Measurements from ENCODE around the gene DUSP15.

Gene DUSP15

DNA sequence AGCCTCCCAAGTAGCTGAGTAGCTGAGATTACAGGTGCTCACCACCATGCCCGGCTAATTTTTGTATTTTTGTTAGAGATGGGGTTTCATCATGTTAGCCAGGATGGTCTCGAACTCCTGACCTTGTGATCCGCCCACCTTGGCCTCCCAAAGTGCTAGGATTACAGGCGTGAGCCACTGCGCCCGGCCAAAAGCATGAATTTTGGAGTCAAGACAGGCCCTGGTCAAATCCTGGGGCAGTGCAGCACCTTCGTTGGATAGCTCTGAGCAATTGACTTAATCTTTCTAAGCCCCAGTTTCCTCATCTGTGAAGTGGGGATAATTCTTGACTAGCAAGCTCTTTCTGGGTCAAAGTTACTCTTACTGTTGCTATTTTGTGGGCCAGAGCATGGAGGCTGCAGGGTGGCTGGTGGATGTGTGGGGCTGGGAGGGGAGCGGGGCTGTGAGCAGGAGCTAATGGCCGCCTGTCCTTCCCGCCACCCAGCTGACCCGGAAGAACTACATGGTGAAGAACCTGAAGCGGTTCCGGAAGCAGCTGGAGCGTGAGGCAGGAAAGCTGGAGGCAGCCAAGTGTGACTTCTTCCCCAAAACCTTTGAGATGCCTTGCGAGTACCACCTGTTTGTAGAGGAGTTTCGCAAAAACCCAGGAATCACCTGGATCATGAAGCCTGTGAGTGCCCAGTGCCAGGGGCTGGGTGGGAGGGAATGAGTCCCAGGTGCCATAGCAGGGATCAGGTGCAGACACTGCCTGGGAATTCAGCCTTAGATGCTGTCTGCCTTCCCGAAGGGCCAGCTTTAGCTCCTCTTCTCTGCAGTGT, 39.1 kb upstream of the DUSP15 start:
- Histone ChIP-seq H3K4me3 (ENCODE audit: low read depth in 1 of 2, low read length in 2 of 2) (no peak overlapping the region), H3K27me3 (ENCODE audit: control insufficient read depth in 1 of 2, insufficient read depth in 2 of 2, low read length in 2 of 2) (no peaks in the 10 kb centered on the region), H3K4me1 (ENCODE audit: control insufficient read depth in 1 of 2, insufficient read depth in 2 of 2, low read length in 2 of 2) (no peaks in the 10 kb centered on the region), H3K9ac (ENCODE audit: low read depth in 1 of 2, low read length in 2 of 2) (no peak overlapping the region), H3K27ac (ENCODE audit: low read depth, low read length) (no peak overlapping the region), H3K9me3 (ENCODE audit: control insufficient read depth in 1 of 2, low read length in 2 of 2) (no peaks in the 10 kb centered on the region), H3K36me3 (ENCODE audit: control insufficient read depth in 1 of 2, insufficient read depth in 2 of 2, low read length in 2 of 2) (no peaks in the 10 kb centered on the region)

DNA sequence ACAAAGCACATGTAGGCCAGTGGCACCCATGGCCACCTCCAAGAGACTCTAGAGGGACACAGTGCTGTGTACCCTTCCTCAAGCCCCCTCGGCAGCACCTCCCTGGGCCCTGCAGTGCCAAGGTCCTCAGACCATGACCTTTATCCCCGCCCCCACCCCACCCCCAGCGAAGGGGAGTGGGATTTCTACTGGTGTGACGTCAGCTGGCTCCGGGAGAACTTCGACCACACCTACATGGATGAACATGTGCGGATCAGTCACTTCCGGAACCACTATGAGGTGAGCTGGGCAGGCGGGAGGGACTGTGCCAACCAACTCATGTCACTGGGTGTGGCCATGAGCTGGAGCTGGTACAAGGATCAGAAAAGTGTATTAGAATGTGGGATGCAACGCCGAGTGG, 38.1 kb upstream of the DUSP15 start:
- Histone ChIP-seq H3K4me3 (ENCODE audit: low read depth in 1 of 2, low read length in 2 of 2) (no peak overlapping the region), H3K36me3 (ENCODE audit: control insufficient read depth in 1 of 2, insufficient read depth in 2 of 2, low read length in 2 of 2) (no peaks in the 10 kb centered on the region), H3K9me3 (ENCODE audit: control insufficient read depth in 1 of 2, low read length in 2 of 2) (no peaks in the 10 kb centered on the region), H3K4me1 (ENCODE audit: control insufficient read depth in 1 of 2, insufficient read depth in 2 of 2, low read length in 2 of 2) (no peaks in the 10 kb centered on the region), H3K27me3 (ENCODE audit: control insufficient read depth in 1 of 2, insufficient read depth in 2 of 2, low read length in 2 of 2) (no peaks in the 10 kb centered on the region), H3K27ac (ENCODE audit: low read depth, low read length) (no peak overlapping the region), H3K9ac (ENCODE audit: low read depth in 1 of 2, low read length in 2 of 2) (no peak overlapping the region)

DNA sequence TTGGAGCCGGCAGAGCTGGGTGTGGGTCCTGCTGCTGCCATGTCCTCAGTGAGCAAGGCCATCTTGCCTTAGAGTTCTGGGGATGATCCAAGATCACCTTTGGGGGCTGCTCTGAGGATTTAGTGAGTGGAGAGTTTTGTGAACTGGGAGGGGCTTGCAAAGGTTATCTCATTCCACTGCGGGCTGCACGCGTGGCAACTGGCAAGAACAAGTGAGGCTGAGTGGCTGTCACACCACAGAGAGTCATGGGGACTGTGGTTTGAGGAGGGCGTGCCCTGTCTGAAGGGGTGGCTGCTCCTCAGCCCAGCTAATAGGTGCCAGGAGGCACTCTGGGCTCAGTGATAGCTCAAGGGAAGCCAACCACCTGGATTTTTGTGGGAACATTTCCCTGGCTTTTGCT, 37.7 kb upstream of the DUSP15 start:
- H3K4me1 ChIP-seq (ENCODE audit: control insufficient read depth in 1 of 2, insufficient read depth in 2 of 2, low read length in 2 of 2) = no peaks in the 10 kb centered on the region
- H3K9me3 ChIP-seq (ENCODE audit: control insufficient read depth in 1 of 2, low read length in 2 of 2) = no peaks in the 10 kb centered on the region
- H3K27ac ChIP-seq (ENCODE audit: low read depth, low read length) = no peak overlapping the region
- H3K27me3 ChIP-seq (ENCODE audit: control insufficient read depth in 1 of 2, insufficient read depth in 2 of 2, low read length in 2 of 2) = no peaks in the 10 kb centered on the region
- H3K4me3 ChIP-seq (ENCODE audit: low read depth in 1 of 2, low read length in 2 of 2) = no peak overlapping the region
- no peaks in the 10 kb centered on the region for H3K36me3 ChIP-seq (ENCODE audit: control insufficient read depth in 1 of 2, insufficient read depth in 2 of 2, low read length in 2 of 2)
- H3K9ac ChIP-seq (ENCODE audit: low read depth in 1 of 2, low read length in 2 of 2) = no peak overlapping the region

DNA sequence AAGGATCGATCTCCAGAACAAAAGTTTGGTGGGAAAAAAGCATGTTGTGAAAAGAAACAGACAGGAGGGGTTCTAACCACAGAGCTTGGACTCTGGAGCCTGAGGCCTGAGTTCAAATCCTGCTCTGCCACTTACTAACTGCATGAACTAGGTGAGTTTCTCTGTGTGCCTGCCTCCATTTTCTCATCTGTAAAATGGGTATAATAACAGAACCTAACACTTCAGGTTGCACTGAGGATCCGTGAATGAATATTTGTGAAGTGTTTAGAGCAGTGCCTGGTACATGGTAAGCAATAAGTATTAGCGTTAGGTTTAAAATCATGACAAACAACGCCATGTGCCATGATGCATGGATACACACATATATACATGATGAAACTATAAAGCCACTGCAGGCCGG, 36.7 kb upstream of the DUSP15 start:
- Histone ChIP-seq H3K4me1 (ENCODE audit: control insufficient read depth in 1 of 2, insufficient read depth in 2 of 2, low read length in 2 of 2) (no peaks in the 10 kb centered on the region), H3K9ac (ENCODE audit: low read depth in 1 of 2, low read length in 2 of 2) (no peak overlapping the region), H3K27me3 (ENCODE audit: control insufficient read depth in 1 of 2, insufficient read depth in 2 of 2, low read length in 2 of 2) (no peaks in the 10 kb centered on the region), H3K4me3 (ENCODE audit: low read depth in 1 of 2, low read length in 2 of 2) (no peak overlapping the region), H3K36me3 (ENCODE audit: control insufficient read depth in 1 of 2, insufficient read depth in 2 of 2, low read length in 2 of 2) (no peaks in the 10 kb centered on the region), H3K27ac (ENCODE audit: low read depth, low read length) (no peak overlapping the region), H3K9me3 (ENCODE audit: control insufficient read depth in 1 of 2, low read length in 2 of 2) (no peaks in the 10 kb centered on the region)

DNA sequence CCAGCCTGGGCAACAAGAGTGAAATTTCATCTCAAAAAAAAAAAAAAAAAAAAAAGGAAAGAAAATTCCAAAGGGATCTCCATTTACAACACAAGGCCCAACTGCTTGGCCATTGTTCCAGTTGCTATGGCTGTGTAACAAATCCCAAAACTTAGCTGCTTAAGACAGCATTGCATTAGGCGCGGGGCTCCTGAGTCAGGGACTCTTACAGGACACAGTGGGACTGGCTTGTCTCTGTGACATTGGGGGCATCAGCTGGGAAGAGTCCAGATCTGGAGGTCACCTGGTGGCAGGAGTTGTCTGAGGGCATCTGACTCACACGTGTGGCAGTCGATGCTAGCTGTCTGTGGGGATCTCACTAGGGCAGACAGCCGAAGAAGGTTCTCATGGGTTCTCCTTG, 35.7 kb upstream of the DUSP15 start:
- H3K4me3 ChIP-seq (ENCODE audit: low read depth in 1 of 2, low read length in 2 of 2) = no peak overlapping the region
- H3K9ac ChIP-seq (ENCODE audit: low read depth in 1 of 2, low read length in 2 of 2) = no peak overlapping the region
- H3K36me3 ChIP-seq (ENCODE audit: control insufficient read depth in 1 of 2, insufficient read depth in 2 of 2, low read length in 2 of 2) = no peaks in the 10 kb centered on the region
- no peaks in the 10 kb centered on the region for H3K27me3 ChIP-seq (ENCODE audit: control insufficient read depth in 1 of 2, insufficient read depth in 2 of 2, low read length in 2 of 2)
- H3K27ac ChIP-seq (ENCODE audit: low read depth, low read length) = no peak overlapping the region
- H3K4me1 ChIP-seq (ENCODE audit: control insufficient read depth in 1 of 2, insufficient read depth in 2 of 2, low read length in 2 of 2) = no peaks in the 10 kb centered on the region
- no peaks in the 10 kb centered on the region for H3K9me3 ChIP-seq (ENCODE audit: control insufficient read depth in 1 of 2, low read length in 2 of 2)

DNA sequence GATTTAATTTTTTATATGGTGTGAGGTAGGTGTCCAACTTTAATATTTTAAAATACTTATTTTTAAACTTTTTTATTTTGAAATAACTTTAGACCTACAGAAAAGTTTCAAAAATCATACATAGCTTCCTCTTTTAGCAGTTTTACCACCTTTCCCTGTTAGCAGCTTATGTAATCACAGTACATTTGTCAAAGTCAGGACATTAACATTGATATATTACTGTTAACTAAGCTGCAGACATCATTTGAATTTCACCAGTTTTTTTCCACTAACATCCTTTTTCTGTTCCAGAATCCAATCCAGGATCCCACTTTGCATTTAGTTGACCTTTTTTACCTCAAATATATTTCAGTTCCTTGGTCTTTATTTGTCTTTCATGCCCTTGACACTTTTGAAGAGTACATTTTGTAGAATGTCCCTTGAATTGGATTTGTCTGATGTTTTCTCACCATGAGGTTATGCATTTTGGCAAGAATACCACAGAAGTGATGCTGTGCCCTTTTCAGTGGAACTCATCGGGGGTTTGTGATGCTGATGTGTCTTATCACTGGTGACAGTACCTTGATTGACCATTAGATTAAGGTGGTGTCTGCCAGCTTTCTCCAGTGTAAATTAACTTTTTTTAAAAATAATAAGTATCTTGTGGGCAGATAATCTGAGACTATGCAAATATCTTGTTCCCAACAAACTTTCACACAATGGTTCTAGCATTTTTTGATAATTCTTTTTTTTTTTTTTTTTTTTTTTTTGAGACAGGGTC, 33.5 kb upstream of the DUSP15 start:
- H3K4me1 ChIP-seq (ENCODE audit: control insufficient read depth in 1 of 2, insufficient read depth in 2 of 2, low read length in 2 of 2) = no peaks in the 10 kb centered on the region
- no peaks in the 10 kb centered on the region for H3K27me3 ChIP-seq (ENCODE audit: control insufficient read depth in 1 of 2, insufficient read depth in 2 of 2, low read length in 2 of 2)
- no peaks in the 10 kb centered on the region for H3K36me3 ChIP-seq (ENCODE audit: control insufficient read depth in 1 of 2, insufficient read depth in 2 of 2, low read length in 2 of 2)
- no peak overlapping the region for H3K9ac ChIP-seq (ENCODE audit: low read depth in 1 of 2, low read length in 2 of 2)
- no peak overlapping the region for H3K4me3 ChIP-seq (ENCODE audit: low read depth in 1 of 2, low read length in 2 of 2)
- no peak overlapping the region for H3K27ac ChIP-seq (ENCODE audit: low read depth, low read length)
- no peaks in the 10 kb centered on the region for H3K9me3 ChIP-seq (ENCODE audit: control insufficient read depth in 1 of 2, low read length in 2 of 2)

DNA sequence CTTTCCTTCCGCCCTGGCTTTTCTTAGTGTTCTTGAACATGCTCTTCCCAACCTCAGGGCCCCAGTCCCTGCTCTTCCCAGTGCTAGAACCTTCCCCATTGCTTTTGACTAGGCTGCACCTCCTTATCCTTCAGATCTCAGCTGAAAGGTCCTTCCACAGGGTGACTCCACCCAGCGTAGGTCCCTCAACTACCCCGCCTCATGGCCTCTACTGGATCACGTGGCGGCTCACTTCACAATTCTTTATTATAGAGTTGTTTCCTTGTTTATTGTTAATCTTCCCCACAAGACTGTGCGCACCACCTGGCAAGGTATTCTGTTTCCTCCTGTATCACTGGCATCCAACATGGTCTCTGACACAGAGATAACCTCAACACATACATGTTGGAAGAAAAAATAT, 31.3 kb upstream of the DUSP15 start:
- H3K4me3 ChIP-seq (ENCODE audit: low read depth in 1 of 2, low read length in 2 of 2) = no peak overlapping the region
- no peak overlapping the region for H3K27ac ChIP-seq (ENCODE audit: low read depth, low read length)
- no peaks in the 10 kb centered on the region for H3K27me3 ChIP-seq (ENCODE audit: control insufficient read depth in 1 of 2, insufficient read depth in 2 of 2, low read length in 2 of 2)
- H3K4me1 ChIP-seq (ENCODE audit: control insufficient read depth in 1 of 2, insufficient read depth in 2 of 2, low read length in 2 of 2) = no peaks in the 10 kb centered on the region
- H3K9ac ChIP-seq (ENCODE audit: low read depth in 1 of 2, low read length in 2 of 2) = no peak overlapping the region
- H3K9me3 ChIP-seq (ENCODE audit: control insufficient read depth in 1 of 2, low read length in 2 of 2) = no peaks in the 10 kb centered on the region
- no peaks in the 10 kb centered on the region for H3K36me3 ChIP-seq (ENCODE audit: control insufficient read depth in 1 of 2, insufficient read depth in 2 of 2, low read length in 2 of 2)

DNA sequence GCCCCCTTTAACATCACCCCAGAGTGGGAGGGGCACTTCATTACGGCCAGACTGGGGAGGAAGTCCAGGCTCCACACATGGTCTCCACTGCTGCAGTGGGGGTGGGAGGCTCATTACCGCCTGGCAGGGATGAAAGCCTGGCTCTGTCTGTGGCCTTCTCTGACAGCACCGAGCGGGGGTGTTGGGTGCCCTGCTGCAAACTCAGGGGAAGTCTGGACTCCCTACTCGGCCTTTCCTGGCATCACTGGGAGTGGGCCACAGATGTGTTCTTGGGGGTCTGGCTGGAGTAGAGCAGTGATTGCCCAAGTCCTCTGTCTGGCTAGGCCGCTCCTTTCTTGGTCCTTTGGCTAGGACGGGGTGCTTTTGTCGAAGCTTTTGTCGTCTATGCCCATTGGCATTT, 27.2 kb upstream of the DUSP15 start:
- Histone ChIP-seq H3K4me1 (ENCODE audit: control insufficient read depth in 1 of 2, insufficient read depth in 2 of 2, low read length in 2 of 2) (no peaks in the 10 kb centered on the region), H3K9me3 (ENCODE audit: control insufficient read depth in 1 of 2, low read length in 2 of 2) (no peaks in the 10 kb centered on the region), H3K27me3 (ENCODE audit: control insufficient read depth in 1 of 2, insufficient read depth in 2 of 2, low read length in 2 of 2) (no peaks in the 10 kb centered on the region), H3K4me3 (ENCODE audit: low read depth in 1 of 2, low read length in 2 of 2) (no peak overlapping the region), H3K27ac (ENCODE audit: low read depth, low read length) (no peak overlapping the region), H3K9ac (ENCODE audit: low read depth in 1 of 2, low read length in 2 of 2) (no peak overlapping the region), H3K36me3 (ENCODE audit: control insufficient read depth in 1 of 2, insufficient read depth in 2 of 2, low read length in 2 of 2) (no peaks in the 10 kb centered on the region)

DNA sequence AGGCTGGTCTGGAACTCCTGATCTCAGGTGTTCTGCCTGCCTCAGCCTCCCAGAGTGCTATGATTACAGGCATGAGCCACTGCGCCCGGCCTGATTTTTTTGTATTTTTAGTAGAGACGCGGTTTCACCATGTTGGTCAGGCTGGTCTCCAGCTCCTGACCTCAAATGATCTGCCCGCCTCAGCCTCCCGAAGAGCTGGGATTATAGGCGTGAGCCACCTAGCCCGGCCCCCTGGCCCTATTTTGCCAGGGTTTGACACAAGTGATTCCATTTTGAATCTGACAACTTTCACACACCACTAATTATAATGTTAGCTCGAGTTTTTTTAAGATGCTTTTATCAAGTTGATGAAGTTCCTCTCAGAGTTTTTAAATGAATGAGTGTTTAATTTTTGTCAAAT, 25.7 kb upstream of the DUSP15 start:
- Histone ChIP-seq H3K27me3 (ENCODE audit: control insufficient read depth in 1 of 2, insufficient read depth in 2 of 2, low read length in 2 of 2) (no peaks in the 10 kb centered on the region), H3K27ac (ENCODE audit: low read depth, low read length) (no peak overlapping the region), H3K36me3 (ENCODE audit: control insufficient read depth in 1 of 2, insufficient read depth in 2 of 2, low read length in 2 of 2) (no peaks in the 10 kb centered on the region), H3K4me1 (ENCODE audit: control insufficient read depth in 1 of 2, insufficient read depth in 2 of 2, low read length in 2 of 2) (no peaks in the 10 kb centered on the region), H3K4me3 (ENCODE audit: low read depth in 1 of 2, low read length in 2 of 2) (no peak overlapping the region), H3K9me3 (ENCODE audit: control insufficient read depth in 1 of 2, low read length in 2 of 2) (no peaks in the 10 kb centered on the region), H3K9ac (ENCODE audit: low read depth in 1 of 2, low read length in 2 of 2) (no peak overlapping the region)

DNA sequence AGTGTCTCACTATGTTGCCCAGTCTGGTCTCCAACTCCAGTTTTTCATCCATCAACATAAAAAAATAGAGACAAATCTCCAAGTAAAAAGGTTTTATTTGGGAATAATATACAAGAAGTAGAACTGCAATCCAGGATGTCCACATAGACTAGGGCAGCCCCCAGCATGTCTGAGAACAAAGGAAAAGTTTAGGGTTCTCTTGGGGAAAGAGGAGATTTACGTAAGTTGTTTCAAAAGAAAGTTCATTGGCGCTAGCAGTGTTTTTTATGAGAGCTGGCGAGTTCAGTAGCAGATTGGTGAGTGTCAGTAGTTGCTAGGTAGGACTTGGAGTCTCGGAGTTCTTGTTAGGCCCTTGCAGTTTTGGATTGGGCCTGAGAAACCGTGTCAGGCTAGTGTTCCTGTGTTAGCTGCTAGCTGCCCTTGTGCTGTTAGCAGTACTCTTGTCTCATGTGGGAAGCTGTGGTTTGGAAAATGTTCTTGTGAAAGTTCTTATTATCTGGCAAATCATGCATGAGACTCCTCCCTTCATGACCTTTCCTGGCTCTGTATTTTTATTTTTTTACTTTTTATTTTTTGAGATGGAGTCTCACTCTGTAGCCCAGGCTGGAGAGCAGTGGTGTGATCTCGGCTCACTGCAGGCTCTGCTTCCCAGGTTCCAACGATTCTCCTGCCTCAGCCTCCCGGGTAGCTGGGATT, 24.8 kb upstream of the DUSP15 start:
- Histone ChIP-seq H3K27ac (ENCODE audit: low read depth, low read length) (no peak overlapping the region), H3K9me3 (ENCODE audit: control insufficient read depth in 1 of 2, low read length in 2 of 2) (no peaks in the 10 kb centered on the region), H3K4me1 (ENCODE audit: control insufficient read depth in 1 of 2, insufficient read depth in 2 of 2, low read length in 2 of 2) (no peaks in the 10 kb centered on the region), H3K9ac (ENCODE audit: low read depth in 1 of 2, low read length in 2 of 2) (no peak overlapping the region), H3K27me3 (ENCODE audit: control insufficient read depth in 1 of 2, insufficient read depth in 2 of 2, low read length in 2 of 2) (no peaks in the 10 kb centered on the region), H3K4me3 (ENCODE audit: low read depth in 1 of 2, low read length in 2 of 2) (no peak overlapping the region), H3K36me3 (ENCODE audit: control insufficient read depth in 1 of 2, insufficient read depth in 2 of 2, low read length in 2 of 2) (no peaks in the 10 kb centered on the region)
